HG03457 (cell line): Measurements from ENCODE around the gene CYP3A7.
"Not testable (repeated sequence)": the region's sequence is repeated elsewhere in the genome, so short reads cannot be mapped to it uniquely, and the experiment has no call there.

Experiments
- ATAC-seq: cut with Tn5 transposase; IDR thresholded peaks from one replicate; pipeline ENCODE4 v1.9.1; 2021; ENCODE audit warnings: moderate number of reproducible peaks; ENCODE audit not compliant: unreplicated experiment

The CYP3A7 gene

GRCh38 chr7:99674995-99675742 is 59.8 kb downstream of the CYP3A7 start:
- ATAC-seq: no peak

- ATAC-seq: no peak
Measured at GRCh38 chr7:99672573-99672972, 62.4 kb downstream of the CYP3A7 start.

DNA sequence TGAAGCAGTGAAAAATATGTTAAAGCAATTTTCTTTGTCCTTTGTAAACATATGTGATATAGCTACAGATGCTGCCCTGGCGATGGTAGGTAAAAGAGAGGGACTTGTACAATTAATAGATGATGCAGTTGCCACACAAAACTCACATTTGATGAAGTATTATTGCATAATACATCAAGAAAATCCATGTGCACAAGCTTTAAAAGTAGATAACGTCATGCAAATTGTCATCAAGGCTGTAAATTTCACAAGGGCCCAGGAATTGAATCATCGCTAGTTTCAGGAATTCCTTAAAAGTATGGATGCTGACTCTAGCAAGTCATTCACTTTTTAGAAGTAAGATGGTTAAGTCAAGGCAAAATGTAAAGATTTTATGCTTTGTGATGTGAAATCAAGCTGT is 65.2 kb downstream of the CYP3A7 start:
- no peak for ATAC-seq

- no peak for ATAC-seq
Measured at GRCh38 chr7:99668541-99668940, 66.5 kb downstream of the CYP3A7 start.

GRCh38 chr7:99667179-99667578 is 67.8 kb downstream of the CYP3A7 start:
- ATAC-seq: no peak

- no peak for ATAC-seq
Measured at GRCh38 chr7:99666013-99666395, 69.0 kb downstream of the CYP3A7 start.

GRCh38 chr7:99665312-99666012 is 69.5 kb downstream of the CYP3A7 start:
- no peak for ATAC-seq

DNA sequence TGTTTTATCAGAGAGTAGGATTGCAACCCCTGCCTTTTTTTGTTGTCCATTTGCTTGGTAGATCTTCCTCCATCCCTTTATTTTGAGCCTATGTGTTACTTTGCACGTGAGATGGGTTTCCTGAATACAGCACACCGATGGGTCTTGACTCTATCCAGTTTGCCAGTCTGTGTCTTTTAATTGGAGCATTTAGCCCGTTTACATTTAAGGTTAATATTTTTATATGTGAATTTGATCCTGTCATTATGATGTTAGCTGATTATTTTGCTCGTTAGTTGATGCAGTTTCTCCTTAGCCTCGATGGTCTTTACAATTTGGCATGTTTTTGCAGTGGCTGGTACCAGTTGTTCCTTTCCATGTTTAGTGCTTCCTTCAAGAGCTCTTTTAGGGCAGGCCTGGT is 77.1 kb downstream of the CYP3A7 start:
- not testable (repeated sequence) for ATAC-seq
